H9 (cell line): ENCODE results near the gene DNAJC12. TPM values are rescaled to one million over a fixed set of nuclear protein-coding genes. Genes with fewer than 3 reads are reported as not detected.

Experiments used
- DNase-seq: peaks from one replicate; pipeline ENCODE4 v3.0.0-alpha.2; 2017
- H2AFZ ChIP-seq: one replicate; pipeline ENCODE4 v1.6.1; 2013; ENCODE audit warnings: mild to moderate bottlenecking, low read length, control low read depth, moderate library complexity
- H2AK5ac ChIP-seq: 2 replicates; pipeline ENCODE4 v1.6.1; 2013; ENCODE audit warnings: low read length, control low read depth, mixed read lengths; ENCODE audit not compliant: insufficient read length
- H2BK120ac ChIP-seq: one replicate; pipeline ENCODE4 v1.6.1; 2013; ENCODE audit warnings: low read depth, mild to moderate bottlenecking, low read length, control low read depth, inconsistent platforms; ENCODE audit not compliant: poor library complexity, severe bottlenecking
- H2BK12ac ChIP-seq: 2 replicates; pipeline ENCODE4 v1.6.1; 2013; ENCODE audit warnings: low read length, control low read depth, mixed read lengths, low read depth; ENCODE audit not compliant: insufficient read length
- H2BK15ac ChIP-seq: 2 replicates; pipeline ENCODE4 v1.6.1; 2013; ENCODE audit warnings: low read depth, low read length, control low read depth
- H2BK20ac ChIP-seq: one replicate; pipeline ENCODE4 v1.6.1; 2013; ENCODE audit warnings: low read depth, mild to moderate bottlenecking, low read length, control low read depth, inconsistent platforms; ENCODE audit not compliant: poor library complexity, severe bottlenecking
- H2BK5ac ChIP-seq: 2 replicates; pipeline ENCODE4 v1.6.1; 2013; ENCODE audit warnings: low read length, control low read depth, mixed read lengths; ENCODE audit not compliant: insufficient read length
- H3K14ac ChIP-seq: 2 replicates; pipeline ENCODE4 v1.6.1; 2013; ENCODE audit warnings: low read length, control low read depth; ENCODE audit not compliant: insufficient read depth
- H3K18ac ChIP-seq: 2 replicates; pipeline ENCODE4 v1.6.1; 2013; ENCODE audit warnings: low read depth, mild to moderate bottlenecking, mixed read lengths, low read length, control low read depth; ENCODE audit not compliant: insufficient read length
- H3K23ac ChIP-seq: 2 replicates; pipeline ENCODE4 v1.6.1; 2013; ENCODE audit warnings: low read length, control low read depth, mixed read lengths, low read depth; ENCODE audit not compliant: insufficient read length
- H3K23me2 ChIP-seq: 2 replicates; pipeline ENCODE4 v1.6.1; 2013; ENCODE audit warnings: low read depth, mild to moderate bottlenecking, mixed read lengths, low read length, control low read depth; ENCODE audit not compliant: insufficient read length, poor library complexity, severe bottlenecking
- H3K27ac ChIP-seq: 2 replicates; pipeline ENCODE4 v1.5.1; 2013; ENCODE audit warnings: low read length, control low read depth, mixed read lengths, low read depth; ENCODE audit not compliant: insufficient read length
- H3K27me3 ChIP-seq: 2 replicates; pipeline ENCODE4 v1.6.1; 2013; ENCODE audit warnings: low read length, control low read depth, inconsistent platforms; ENCODE audit not compliant: insufficient read depth
- H3K4ac ChIP-seq: 2 replicates; pipeline ENCODE4 v1.6.1; 2013; ENCODE audit warnings: low read depth, mild to moderate bottlenecking, control low read depth, inconsistent platforms, low read length, moderate library complexity
- H3K4me1 ChIP-seq: 2 replicates; pipeline ENCODE4 v1.6.1; 2013; ENCODE audit warnings: low read length, control low read depth, inconsistent platforms; ENCODE audit not compliant: insufficient read depth
- H3K4me2 ChIP-seq: 2 replicates; pipeline ENCODE4 v1.6.1; 2013; ENCODE audit warnings: low read length, control low read depth, mixed read lengths; ENCODE audit not compliant: insufficient read length, insufficient read depth
- H3K56ac ChIP-seq: 2 replicates; pipeline ENCODE4 v1.6.1; 2013; ENCODE audit warnings: low read depth, mild to moderate bottlenecking, mixed read lengths, low read length, control low read depth; ENCODE audit not compliant: insufficient read length
- H3K79me1 ChIP-seq: 2 replicates; pipeline ENCODE4 v1.6.1; 2013; ENCODE audit warnings: low read depth, mild to moderate bottlenecking, moderate library complexity, low read length, control low read depth, inconsistent platforms; ENCODE audit not compliant: insufficient read depth, poor library complexity, severe bottlenecking
- H3K79me2 ChIP-seq: 2 replicates; pipeline ENCODE4 v1.6.1; 2013; ENCODE audit warnings: low read length, control low read depth, inconsistent platforms; ENCODE audit not compliant: insufficient read depth
- H3K9ac ChIP-seq: 2 replicates; pipeline ENCODE4 v1.6.1; 2013; ENCODE audit warnings: low read length, control low read depth, mixed read lengths; ENCODE audit not compliant: insufficient read length; ENCODE audit errors: extremely low read depth
- H3K9me3 ChIP-seq: one replicate; pipeline ENCODE4 v1.6.1; 2013; ENCODE audit warnings: low read depth, low read length, inconsistent platforms; ENCODE audit not compliant: control insufficient read depth
- H3T11ph ChIP-seq: one replicate; pipeline ENCODE4 v1.6.1; 2013; ENCODE audit warnings: mild to moderate bottlenecking, low read length, control low read depth, inconsistent platforms
- H4K20me1 ChIP-seq: one replicate; pipeline ENCODE4 v1.6.1; 2013; ENCODE audit not compliant: control insufficient read depth, insufficient read length, insufficient read depth
- H4K5ac ChIP-seq: 2 replicates; pipeline ENCODE4 v1.6.1; 2013; ENCODE audit warnings: low read depth, mild to moderate bottlenecking, mixed read lengths, low read length, control low read depth; ENCODE audit not compliant: insufficient read length
- H4K8ac ChIP-seq: replicated peaks from 2 replicates; pipeline ENCODE4 v1.6.1; 2013; ENCODE audit warnings: low read length, control low read depth, mixed read lengths, low read depth; ENCODE audit not compliant: insufficient read length
- H4K91ac ChIP-seq: 2 replicates; pipeline ENCODE4 v1.6.1; 2013; ENCODE audit warnings: low read depth, mild to moderate bottlenecking, moderate library complexity, mixed read lengths, low read length, control low read depth; ENCODE audit not compliant: insufficient read length
- H3K27ac Mint-ChIP-seq, 3 experiments: 2 replicates in 2 of 3; 3 replicates in 1 of 3; pipeline ENCODE4 v1.8.0; 2020 to 2021; ENCODE audit warnings: mixed read lengths in 3 of 3, mild to moderate bottlenecking in 1 of 3, moderate library complexity in 1 of 3
- H3K27me3 Mint-ChIP-seq: 2 replicates; pipeline ENCODE4 v1.8.0; 2021; ENCODE audit warnings: low read depth, mild to moderate bottlenecking, moderate library complexity, mixed read lengths
- H3K36me3 Mint-ChIP-seq, 3 experiments: 2 replicates in 2 of 3; 3 replicates in 1 of 3; pipeline ENCODE4 v1.8.0; 2020 to 2021; ENCODE audit warnings: low read depth in 3 of 3, mixed read lengths in 3 of 3; ENCODE audit not compliant: insufficient read depth in 1 of 3
- H3K4me1 Mint-ChIP-seq, 2 experiments: 2 replicates each; pipeline ENCODE4 v1.8.0; 2020; ENCODE audit warnings: mixed read lengths in 2 of 2
- H3K4me3 Mint-ChIP-seq, 2 experiments: 2 replicates in 1 of 2; 3 replicates in 1 of 2; pipeline ENCODE4 v1.8.0; 2020 to 2021; ENCODE audit warnings: mild to moderate bottlenecking in 2 of 2, mixed read lengths in 2 of 2, moderate library complexity in 1 of 2
- H3K9me3 Mint-ChIP-seq, 2 experiments: 2 replicates in 1 of 2; 3 replicates in 1 of 2; pipeline ENCODE4 v1.8.0; 2020; ENCODE audit warnings: mild to moderate bottlenecking in 2 of 2, mixed read lengths in 2 of 2, moderate library complexity in 1 of 2
- CTCF ChIP-seq: fragments of 200-600 bp; sonication (generic); conservative IDR thresholded peaks from 3 replicates; pipeline ENCODE4 v1.8.0; 2021; ENCODE audit warnings: antibody characterized with exemption, mild to moderate bottlenecking
- WGBS: extraction: QIAGEN DNeasy Blood & Tissue Kit; methylation state at CpG from one replicate; pipeline ENCODE4 v1.1.7; 2013; ENCODE audit warnings: missing lambda C conversion rate, low lambda C conversion rate, mixed read lengths; ENCODE audit not compliant: insufficient read length; ENCODE audit errors: extremely low coverage; 5-methylcytosine and 5-hydroxymethylcytosine counted together
- total RNA-seq: library from RNA; stranded (reverse); gene quantifications from 2 replicates; pipeline ENCODE4 v1.2.1, GENCODE V29; 2021

The DNAJC12 gene
- total RNA-seq, 1 experiment from 2014 or later: 0.85 TPM

GRCh38 chr10:67788028-67788886, 49.7 kb downstream of the DNAJC12 start:
- peak; percentile 92 for DNase-seq
- Histone ChIP-seq H3K4me1 (peaks cover 3% of the 10 kb centered on the region; the same call in 1 of the 2 replicates), H2BK5ac (no peak overlapping the region), H3K14ac (no peak overlapping the region), H4K8ac (no peak overlapping the region), H2AFZ (peak overlapping the region; percentile 90), H3K79me2 (no peaks in the 10 kb centered on the region), H3K27me3 (no peaks in the 10 kb centered on the region), H4K91ac (no peak overlapping the region), H4K20me1 (no peaks in the 10 kb centered on the region), H4K5ac (no peak overlapping the region), H3K18ac (no peak overlapping the region), H3K23me2 (no peaks in the 10 kb centered on the region), H2BK120ac (no peak overlapping the region), H3K23ac (no peak overlapping the region), H3K9me3 (no peaks in the 10 kb centered on the region), H2BK15ac (no peak overlapping the region), H3K79me1 (no peaks in the 10 kb centered on the region), H3T11ph (no peak overlapping the region), H2BK12ac (no peak overlapping the region), H2BK20ac (no peak overlapping the region), H2AK5ac (no peak overlapping the region), H3K4me2 (no peak overlapping the region), H3K27ac (no peak overlapping the region), H3K9ac (no peak overlapping the region), H3K56ac (no peak overlapping the region), H3K4ac (no peak overlapping the region)
- Mint-ChIP-seq H3K4me3 (peak overlapping the region in 1 of 2 experiments; percentile 3; a peak in 1 of 5 replicates), H3K9me3 (no peaks in the 10 kb centered on the region), H3K36me3 (no peaks in the 10 kb centered on the region; a peak in 1 of 7 replicates), H3K4me1 (peaks cover 28 to 37% of the 10 kb centered on the region in 2 experiments), H3K27me3 (no peaks in the 10 kb centered on the region), H3K27ac (peak overlapping the region in 1 of 3 experiments; percentile 10; a peak in 2 of 7 replicates)
- WGBS: no CpG with 5 or more reads among the region's 15 CpGs
- peak; percentile 93 for TF ChIP-seq CTCF
